HG03565 (cell line): ENCODE data around the gene YBX2.

ENCODE experiments used
- ATAC-seq: cut with Tn5 transposase; IDR thresholded peaks from one replicate; pipeline ENCODE4 v1.9.1; 2021; ENCODE audit warnings: mild to moderate bottlenecking, moderate library complexity; ENCODE audit not compliant: unreplicated experiment

Gene YBX2

GRCh38 chr17:7323731-7324437, 29.4 kb upstream of the YBX2 start:
- ATAC-seq: no peak

GRCh38 chr17:7322520-7323194, 28.2 kb upstream of the YBX2 start:
- no peak for ATAC-seq

GRCh38 chr17:7321466-7321865, 27.0 kb upstream of the YBX2 start:
- no peak for ATAC-seq

GRCh38 chr17:7318121-7318860, 23.9 kb upstream of the YBX2 start:
- no peak for ATAC-seq

- no peak for ATAC-seq
Observed at GRCh38 chr17:7317161-7317803, 22.8 kb upstream of the YBX2 start.

DNA sequence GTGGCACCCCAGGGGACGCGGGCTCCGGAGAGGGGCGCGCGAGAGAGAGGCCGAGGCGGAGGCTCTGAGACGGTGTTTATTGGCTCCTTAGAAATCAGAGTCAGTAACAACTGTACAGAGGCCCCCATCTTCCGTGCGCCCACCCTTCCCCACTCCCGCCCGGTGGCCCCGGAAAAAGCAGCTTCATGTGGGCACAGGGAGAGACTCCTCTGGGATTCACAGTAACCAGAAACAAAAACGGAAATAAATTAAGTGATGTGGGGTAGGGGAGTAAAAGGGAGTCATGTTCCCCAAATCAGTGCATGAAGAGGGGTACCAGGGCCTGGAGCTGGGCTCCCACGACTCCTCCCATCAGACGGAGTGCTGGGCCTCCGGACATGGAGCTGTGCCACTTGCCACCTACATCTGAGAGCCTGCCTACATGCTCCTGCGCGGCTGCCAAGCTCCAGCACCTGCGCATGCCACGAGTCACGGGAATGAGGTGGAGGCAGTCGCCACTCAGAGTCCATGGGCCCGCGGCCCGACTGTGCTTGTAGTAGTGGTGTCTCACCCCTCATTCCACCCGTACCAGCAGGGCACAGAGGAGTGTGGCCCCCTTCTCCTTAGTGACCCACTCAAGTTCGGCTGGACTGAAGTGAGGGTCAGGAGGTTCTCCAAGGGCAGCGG, 21.3 kb upstream of the YBX2 start:
- ATAC-seq: no peak

DNA sequence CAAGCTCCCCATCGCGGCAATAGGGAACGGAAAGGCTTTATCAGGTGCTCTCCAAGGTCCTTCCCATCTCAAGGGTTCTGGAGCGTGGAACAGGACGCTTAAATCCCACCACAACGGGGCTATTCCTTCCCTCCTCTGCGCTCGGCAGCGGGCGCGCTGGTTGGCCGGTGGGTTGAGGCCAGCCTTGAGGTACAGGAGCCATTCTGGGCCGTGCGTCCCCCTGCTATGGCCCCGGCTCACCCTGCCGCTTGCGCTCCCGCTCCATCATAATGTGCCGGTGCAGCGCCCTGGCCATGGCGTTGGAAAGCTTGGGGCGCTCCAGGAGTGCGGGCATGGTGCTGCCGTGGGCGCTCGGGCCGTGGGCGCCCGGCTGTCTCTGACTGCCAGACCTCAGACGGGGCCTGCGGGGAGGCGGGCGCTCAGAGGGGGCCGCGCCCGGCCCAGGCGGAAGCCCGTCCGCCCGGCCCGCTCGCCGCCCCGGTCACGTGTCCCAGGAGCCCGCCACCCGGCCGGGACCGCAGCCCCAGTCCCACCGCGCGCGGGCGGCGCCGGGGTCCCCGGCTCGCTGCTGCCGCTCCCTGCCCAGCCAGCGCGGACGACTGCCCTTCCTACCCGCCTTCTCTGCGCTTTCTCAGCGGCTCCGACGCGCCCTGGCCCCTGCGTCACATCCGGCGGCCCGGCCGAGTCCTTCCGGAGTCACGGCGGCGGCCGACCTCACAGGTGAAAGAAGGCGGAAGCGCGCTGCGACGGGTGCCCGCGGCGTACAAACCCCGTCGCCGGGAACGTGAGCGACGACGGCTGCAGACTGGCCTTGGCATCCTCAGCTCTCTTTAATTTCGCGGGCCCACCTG, 20.5 kb upstream of the YBX2 start, which contains the start of gene GPS2:
GPS2 (minus strand) TSS at position 642 of the 851 bp plus-strand sequence; CDS start at position 334, 308 bp downstream.
- ATAC-seq: peak; percentile 46

DNA sequence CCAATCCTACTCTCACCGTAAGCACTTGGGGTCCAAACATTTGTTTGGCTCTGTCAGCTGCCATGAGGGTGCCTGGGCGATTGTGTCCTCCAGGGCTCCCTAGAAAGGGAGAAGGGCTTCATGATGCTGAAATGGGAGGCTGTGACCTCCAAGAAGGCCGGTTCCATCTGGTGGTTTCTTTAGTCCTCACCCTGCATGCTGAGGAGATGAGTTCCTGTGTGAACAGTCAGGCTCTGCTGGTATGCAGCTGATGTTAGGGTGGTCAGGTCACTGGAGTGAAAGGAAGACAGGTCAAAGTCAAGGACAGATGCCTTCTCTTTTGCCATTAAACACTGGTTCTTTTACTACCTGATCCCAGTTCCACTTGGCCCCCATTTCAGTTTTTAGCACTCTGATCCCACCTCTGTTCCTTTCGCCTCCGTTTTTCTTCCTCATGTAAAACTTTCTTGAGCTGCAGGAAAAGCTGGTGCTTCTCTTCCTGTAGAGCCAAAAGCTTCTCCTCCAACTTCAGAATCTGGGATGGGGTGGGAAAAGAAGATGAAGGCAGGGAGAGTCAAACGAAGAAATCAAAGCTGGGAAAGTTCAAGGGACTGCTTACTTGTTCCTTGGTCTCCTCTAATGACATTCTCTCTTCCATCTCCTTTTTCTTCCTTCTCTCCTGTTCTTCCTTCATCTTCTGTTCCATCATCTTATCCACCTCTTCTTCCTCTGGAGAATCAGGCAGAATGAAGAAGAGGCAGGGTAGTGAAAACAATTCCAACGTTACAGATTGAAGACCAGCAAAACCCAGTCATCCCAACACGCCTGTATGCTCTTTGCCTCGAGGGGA, 19.7 kb upstream of the YBX2 start:
- no peak for ATAC-seq

- no peak for ATAC-seq
Observed at GRCh38 chr17:7313088-7313889, 18.9 kb upstream of the YBX2 start.

GRCh38 chr17:7312432-7313087, 18.1 kb upstream of the YBX2 start:
- no peak for ATAC-seq

GRCh38 chr17:7311110-7311705, 16.8 kb upstream of the YBX2 start:
- ATAC-seq: no peak

GRCh38 chr17:7309628-7310027, 15.2 kb upstream of the YBX2 start:
- no peak for ATAC-seq

DNA sequence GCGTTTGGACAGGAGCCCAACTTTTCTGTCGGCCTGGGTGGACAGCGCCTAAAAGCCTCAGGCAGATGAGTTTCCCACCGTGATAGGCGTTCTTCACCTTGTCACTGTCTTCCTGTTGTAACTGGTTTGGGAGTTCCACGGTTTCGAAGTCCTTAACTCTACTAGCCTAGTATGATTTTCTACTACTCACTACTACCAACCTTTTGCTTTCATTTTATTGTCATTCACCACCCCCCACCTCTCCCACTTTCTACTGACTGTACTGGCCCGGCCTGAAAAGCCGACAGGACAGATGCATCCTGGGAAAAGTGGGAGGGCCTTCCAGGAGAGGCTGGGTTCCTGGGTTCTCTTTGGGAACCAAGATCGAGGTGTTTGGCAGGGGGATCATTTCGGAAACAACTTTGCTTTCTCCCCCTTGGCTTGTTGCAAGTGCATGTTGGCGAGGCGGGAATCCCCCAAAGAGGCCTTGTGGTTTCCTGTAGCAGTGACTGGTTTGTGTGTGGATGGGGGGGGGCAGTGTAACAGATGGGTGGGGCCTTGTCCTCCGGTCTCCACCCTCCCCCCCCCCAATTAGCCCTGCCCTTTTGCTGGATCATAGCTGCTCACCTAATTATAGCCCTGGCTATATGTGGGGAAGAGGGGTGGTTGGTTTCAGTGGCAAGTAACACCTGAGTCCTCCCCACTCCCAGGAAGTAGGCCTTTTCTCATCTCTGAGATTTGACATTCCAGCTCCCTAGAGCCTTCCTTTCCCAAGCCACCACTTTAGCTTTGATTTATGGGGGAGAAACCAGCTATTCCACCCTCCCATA, 14.4 kb upstream of the YBX2 start:
- no peak for ATAC-seq

DNA sequence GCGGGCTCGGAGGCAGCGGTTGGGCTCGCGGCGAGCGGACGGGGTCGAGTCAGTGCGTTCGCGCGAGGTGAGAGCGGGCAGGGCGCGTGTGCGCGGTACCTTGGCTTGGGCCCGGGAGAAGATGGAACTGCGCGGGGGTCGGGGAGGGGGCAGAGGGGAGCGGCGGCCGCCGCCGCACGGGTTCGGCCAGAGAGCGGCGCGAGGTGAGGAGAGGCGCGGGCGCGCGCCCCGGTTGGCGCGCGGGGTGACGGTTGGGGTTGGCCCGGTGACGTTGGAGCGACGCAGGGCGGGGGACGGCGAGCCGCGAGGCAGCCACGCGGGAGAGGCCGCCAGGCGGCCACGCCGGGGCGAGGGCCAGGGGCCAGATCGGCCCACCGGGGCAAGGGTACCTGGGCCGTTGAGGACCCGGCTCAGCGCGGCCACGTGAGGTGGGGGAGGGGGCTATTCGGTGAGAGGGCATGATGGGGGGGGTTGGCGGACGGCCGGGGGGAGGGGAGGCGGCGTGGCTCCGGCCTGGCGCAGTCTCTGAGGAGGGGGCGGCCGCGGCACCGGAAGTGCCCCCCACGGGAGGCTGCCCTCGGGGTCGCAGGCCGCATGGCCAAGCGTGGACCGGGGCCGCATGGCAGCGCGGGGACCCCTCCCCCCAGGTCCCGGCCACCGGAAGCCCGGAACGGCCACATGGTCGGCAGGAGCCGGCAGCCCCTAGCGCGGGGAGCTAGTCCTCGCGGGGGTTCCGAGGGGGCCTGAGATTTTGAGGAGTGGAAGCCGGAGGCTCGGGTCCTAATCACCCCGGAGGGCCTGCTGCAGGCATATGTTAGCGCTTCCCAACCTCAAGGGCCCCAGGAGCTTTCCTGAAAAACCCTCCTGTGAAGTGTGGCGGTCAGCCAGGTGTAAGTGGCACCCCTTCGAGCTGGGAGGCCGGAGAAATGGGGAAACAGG, 13.5 kb upstream of the YBX2 start:
- ATAC-seq: no peak

GRCh38 chr17:7306911-7307685, 12.7 kb upstream of the YBX2 start, which contains the start of gene EIF5A:
Gene EIF5A (plus strand): TSS chr17:7307628. CDS start chr17:7309636, 2,008 bp downstream.
- ATAC-seq: peak; percentile 64
